Stimulated activated CD8-positive, alpha-beta memory T cell treated with anti-CD3 and anti-CD28 coated beads, Interleukin-4, amount 100 ng/mL, for 48 hours (primary cell): Measurements from ENCODE around the gene SYCE3.

Experiments
- DNase-seq: peaks from one replicate; pipeline ENCODE4 v3.0.0-alpha.2; 2020

Gene SYCE3

GRCh38 chr22:50516068-50516467, 46.7 kb downstream of the SYCE3 start:
- no peak for DNase-seq

- no peak for DNase-seq
Observed at GRCh38 chr22:50513175-50513574, 49.5 kb downstream of the SYCE3 start.

- DNase-seq: no peak
Observed at GRCh38 chr22:50508897-50509296, 53.8 kb downstream of the SYCE3 start.

GRCh38 chr22:50507991-50508884, 54.5 kb downstream of the SYCE3 start, which contains the start of gene NCAPH2:
TSS of gene NCAPH2 (plus strand) at chr22:50508224. CDS start at chr22:50508338, 114 bp downstream.
- DNase-seq: peak; percentile 99

- DNase-seq: peak; percentile 95
Observed at GRCh38 chr22:50507421-50507990, 55.2 kb downstream of the SYCE3 start, which contains the start of gene LMF2. TSS of gene LMF2 (minus strand) at chr22:50507702. CDS start at chr22:50507675, 27 bp downstream.

GRCh38 chr22:50506611-50507420, 55.9 kb downstream of the SYCE3 start:
- DNase-seq: no peak

GRCh38 chr22:50505776-50506610, 56.7 kb downstream of the SYCE3 start:
- no peak for DNase-seq

GRCh38 chr22:50505276-50505775, 57.4 kb downstream of the SYCE3 start:
- no peak for DNase-seq

GRCh38 chr22:50504369-50505211, 58.1 kb downstream of the SYCE3 start:
- no peak for DNase-seq

GRCh38 chr22:50503475-50504145, 59.1 kb downstream of the SYCE3 start:
- DNase-seq: peak; percentile 56

GRCh38 chr22:50502628-50503474, 59.9 kb downstream of the SYCE3 start:
- no peak for DNase-seq

- no peak for DNase-seq
Observed at GRCh38 chr22:50502096-50502495, 60.6 kb downstream of the SYCE3 start.
